ENCODE measurements around the gene RBP4. TPM values are rescaled to one million over a fixed set of nuclear protein-coding genes. Genes with fewer than 3 reads are reported as not detected.

RBP4 gene
- polyA plus RNA-seq, 2 of the 4 experiments (the other 2 are of a cell fraction) = 6.0 to 8.2 TPM

DNA sequence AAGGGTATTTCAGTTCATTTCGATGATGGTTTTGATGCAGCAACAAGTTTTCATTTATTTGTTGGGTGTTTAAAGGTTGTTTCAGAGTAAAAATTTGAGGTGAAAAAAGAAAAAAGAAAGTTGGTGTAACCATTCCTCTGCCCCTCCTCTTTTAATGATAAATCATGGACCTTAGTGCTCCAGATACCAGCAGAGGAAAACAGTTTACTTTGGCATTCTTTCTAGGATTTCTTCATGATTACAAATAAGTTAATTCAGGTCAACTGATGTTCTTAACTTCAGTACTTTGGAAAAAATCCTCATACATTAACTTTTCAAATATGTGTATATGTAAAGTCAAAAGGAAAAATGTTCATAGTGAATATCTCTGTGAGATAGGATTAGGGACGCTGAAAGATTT, 2.0 kb upstream of the RBP4 start:
- no peak for DNase-seq (ENCODE audit: low read depth in 1 of 2, low spot score in 1 of 2)
- no peak for ATAC-seq
- ChIA-PET POLR2A (no interaction called here), CTCF (interaction anchor here (1.7 kb wide), 1 partner anchor 77 kb away, joined by 6 read pairs; no protein-coding TSS in a partner anchor)
- 90% methylated on average over 2 of the region's 2 CpGs for WGBS (ENCODE audit: missing lambda C conversion rate)
- no peak overlapping the region for H3K4me3 ChIP-seq
- FAIRE-seq = no peak
- no peak overlapping the region for H3K27ac ChIP-seq
- peak overlapping the region; percentile 98; the same call in 2 of the 3 replicates for H3K4me2 ChIP-seq
- H3K9me3 ChIP-seq = no peaks in the 10 kb centered on the region
- no peak for TF ChIP-seq JUNB (IDR thresholded peaks at IDR 0.05)
- no peak for TF ChIP-seq CHD2 (IDR thresholded peaks at IDR 0.05; ENCODE audit: low read length, partially characterized antibody)
- peaks cover 33% of the 10 kb centered on the region for H3K4me1 ChIP-seq

DNA sequence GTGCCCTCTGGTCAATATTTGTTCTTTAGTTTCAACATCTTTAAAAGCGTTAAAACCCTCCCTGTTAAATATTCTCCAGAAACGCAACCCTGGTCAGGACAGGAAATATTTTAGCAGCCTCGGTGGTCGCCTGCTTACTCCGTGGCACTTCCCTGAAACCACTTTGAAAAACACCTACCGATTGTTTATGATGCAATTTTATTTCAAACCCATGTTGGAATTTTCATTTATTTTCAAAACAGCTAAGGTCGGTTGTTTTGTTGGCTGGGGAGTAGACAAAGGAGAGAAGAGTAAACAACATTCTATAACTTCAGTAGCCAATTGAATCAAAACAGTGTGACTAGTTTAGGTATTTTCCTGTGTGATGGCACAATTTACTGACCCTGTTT, 733 bp upstream of the RBP4 start:
- no peak for DNase-seq (ENCODE audit: low read depth in 1 of 2, low spot score in 1 of 2)
- Histone ChIP-seq H3K27ac (peak overlapping the region; percentile 71 to 90), H3K4me3 (peak overlapping the region; percentile 62), H3K4me1 (peaks cover 33% of the 10 kb centered on the region), H3K4me2 (peak overlapping the region; percentile 98), H3K9me3 (no peaks in the 10 kb centered on the region)
- peak in 1 of 2 experiments; percentile 15; a peak in 1 of 6 replicates for ATAC-seq
- TF ChIP-seq, protein P1, sequence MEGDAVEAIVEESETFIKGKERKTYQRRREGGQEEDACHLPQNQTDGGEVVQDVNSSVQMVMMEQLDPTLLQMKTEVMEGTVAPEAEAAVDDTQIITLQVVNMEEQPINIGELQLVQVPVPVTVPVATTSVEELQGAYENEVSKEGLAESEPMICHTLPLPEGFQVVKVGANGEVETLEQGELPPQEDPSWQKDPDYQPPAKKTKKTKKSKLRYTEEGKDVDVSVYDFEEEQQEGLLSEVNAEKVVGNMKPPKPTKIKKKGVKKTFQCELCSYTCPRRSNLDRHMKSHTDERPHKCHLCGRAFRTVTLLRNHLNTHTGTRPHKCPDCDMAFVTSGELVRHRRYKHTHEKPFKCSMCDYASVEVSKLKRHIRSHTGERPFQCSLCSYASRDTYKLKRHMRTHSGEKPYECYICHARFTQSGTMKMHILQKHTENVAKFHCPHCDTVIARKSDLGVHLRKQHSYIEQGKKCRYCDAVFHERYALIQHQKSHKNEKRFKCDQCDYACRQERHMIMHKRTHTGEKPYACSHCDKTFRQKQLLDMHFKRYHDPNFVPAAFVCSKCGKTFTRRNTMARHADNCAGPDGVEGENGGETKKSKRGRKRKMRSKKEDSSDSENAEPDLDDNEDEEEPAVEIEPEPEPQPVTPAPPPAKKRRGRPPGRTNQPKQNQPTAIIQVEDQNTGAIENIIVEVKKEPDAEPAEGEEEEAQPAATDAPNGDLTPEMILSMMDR (IDR thresholded peaks at IDR 0.05) = no peak
- no peak for TF ChIP-seq FOSL2 (IDR thresholded peaks at IDR 0.05)
- no peak for TF ChIP-seq FOSL2 (CRISPR knock-in tag; IDR thresholded peaks at IDR 0.05)
- no peak for TF ChIP-seq SMC3 (IDR thresholded peaks at IDR 0.05)
- TF ChIP-seq CHD2 (IDR thresholded peaks at IDR 0.05; ENCODE audit: low read length, partially characterized antibody) = no peak
- TF ChIP-seq RCOR1 (IDR thresholded peaks at IDR 0.05; ENCODE audit: low read depth, low read length) = no peak
- TF ChIP-seq MAZ (IDR thresholded peaks at IDR 0.05; ENCODE audit: borderline replicate concordance, low read depth, low read length) = no peak
- no peak for TF ChIP-seq SREBF2 (IDR thresholded peaks at IDR 0.05)
- TF ChIP-seq TFCP2L1 (CRISPR knock-in tag; IDR thresholded peaks at IDR 0.05) = no peak
- TF ChIP-seq HOXA7 (CRISPR knock-in tag; IDR thresholded peaks at IDR 0.05) = no peak
- TF ChIP-seq POLR2A (IDR thresholded peaks at IDR 0.05; ENCODE audit: low read length) = no peak
- WGBS (ENCODE audit: missing lambda C conversion rate) = 17% methylated on average over 7 of the region's 7 CpGs
- ChIA-PET POLR2A (no interaction called here), CTCF (interaction anchor here (1.7 kb wide), 1 partner anchor 79 kb away, joined by 6 read pairs; no protein-coding TSS in a partner anchor)
- FAIRE-seq = no peak

DNA sequence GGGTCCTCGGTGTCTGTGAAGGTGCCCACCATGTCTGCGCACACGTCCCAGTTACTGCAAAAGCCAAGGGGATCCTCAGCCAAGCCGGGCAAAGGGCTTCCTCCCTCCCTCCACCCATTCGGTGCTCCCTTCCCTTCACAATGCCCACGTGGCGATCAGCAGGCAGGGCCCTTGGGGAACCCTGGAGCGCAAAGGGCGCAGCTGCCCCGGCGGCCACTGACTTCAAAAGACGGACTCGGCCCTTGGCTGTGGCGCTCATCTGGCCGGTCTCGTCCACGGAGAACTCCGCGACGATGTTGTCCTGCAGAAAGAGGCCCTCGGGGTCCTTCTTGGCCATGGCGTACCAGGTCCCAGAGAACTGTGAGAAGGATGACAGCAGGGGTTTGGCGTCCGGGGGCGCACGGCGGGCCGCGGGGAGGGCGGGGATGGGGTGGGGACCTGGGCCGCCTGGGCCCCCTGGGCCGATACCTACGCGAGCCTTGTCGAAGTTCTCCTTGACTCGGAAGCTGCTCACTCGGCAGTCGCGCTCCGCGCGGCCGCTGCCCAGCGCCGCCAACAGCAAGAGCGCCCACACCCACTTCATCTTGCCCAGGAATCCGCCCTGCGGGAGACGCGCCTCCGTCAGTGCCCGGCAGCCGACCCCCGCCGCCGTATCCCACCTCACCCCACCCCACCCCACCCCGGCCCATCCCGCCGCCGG, 439 bp downstream of the RBP4 start:
- Histone ChIP-seq H3K9me3 (no peaks in the 10 kb centered on the region), H3K4me2 (peak overlapping the region; percentile 98), H3K4me3 (peak overlapping the region; percentile 62), H3K27ac (peak overlapping the region; percentile 71 to 90), H3K4me1 (peaks cover 33% of the 10 kb centered on the region)
- FAIRE-seq (no peak), DNase-seq (ENCODE audit: low read depth in 1 of 2, low spot score in 1 of 2) (peak in 1 of 2 experiments; percentile 47), ATAC-seq (peak; percentile 68 to 71)
- TF ChIP-seq, protein P1 (IDR thresholded peaks at IDR 0.05) = no peak
- TF ChIP-seq NFE2L2 (conservative IDR thresholded peaks at IDR 0.05; ENCODE audit: low read length) (no peak), MYC (IDR thresholded peaks at IDR 0.05; ENCODE audit: borderline replicate concordance, low read length) (no peak), ZSCAN20 (CRISPR knock-in tag; IDR thresholded peaks at IDR 0.05) (no peak), MAFK (IDR thresholded peaks at IDR 0.05; ENCODE audit: partially characterized antibody) (no peak), EHF (CRISPR knock-in tag; IDR thresholded peaks at IDR 0.05) (no peak), FOSB (CRISPR knock-in tag; IDR thresholded peaks at IDR 0.05) (no peak), HDAC2 (IDR thresholded peaks at IDR 0.05) (no peak), FOXS1 (CRISPR knock-in tag; IDR thresholded peaks at IDR 0.05) (no peak)
- TF ChIP-seq, protein P2, sequence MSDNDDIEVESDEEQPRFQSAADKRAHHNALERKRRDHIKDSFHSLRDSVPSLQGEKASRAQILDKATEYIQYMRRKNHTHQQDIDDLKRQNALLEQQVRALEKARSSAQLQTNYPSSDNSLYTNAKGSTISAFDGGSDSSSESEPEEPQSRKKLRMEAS (IDR thresholded peaks at IDR 0.05) = no peak
- TF ChIP-seq, protein P3, sequence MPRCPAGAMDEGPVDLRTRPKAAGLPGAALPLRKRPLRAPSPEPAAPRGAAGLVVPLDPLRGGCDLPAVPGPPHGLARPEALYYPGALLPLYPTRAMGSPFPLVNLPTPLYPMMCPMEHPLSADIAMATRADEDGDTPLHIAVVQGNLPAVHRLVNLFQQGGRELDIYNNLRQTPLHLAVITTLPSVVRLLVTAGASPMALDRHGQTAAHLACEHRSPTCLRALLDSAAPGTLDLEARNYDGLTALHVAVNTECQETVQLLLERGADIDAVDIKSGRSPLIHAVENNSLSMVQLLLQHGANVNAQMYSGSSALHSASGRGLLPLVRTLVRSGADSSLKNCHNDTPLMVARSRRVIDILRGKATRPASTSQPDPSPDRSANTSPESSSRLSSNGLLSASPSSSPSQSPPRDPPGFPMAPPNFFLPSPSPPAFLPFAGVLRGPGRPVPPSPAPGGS (IDR thresholded peaks at IDR 0.05) = no peak
- WGBS (ENCODE audit: missing lambda C conversion rate) = 92% methylated on average over 18 of the region's 60 CpGs
- ChIA-PET CTCF (interaction anchor here (0.6 to 1.7 kb wide), 5 partner anchors 15 to 80 kb away, joined by 3 to 4 read pairs (median 3); no protein-coding TSS in a partner anchor), POLR2A (no interaction called here)

Measured in A549 (cell line).